Right atrium auricular region (tissue), 2 donors: ENCODE results near the gene SERPINE3. TPM values are rescaled to one million over a fixed set of nuclear protein-coding genes. Genes with fewer than 3 reads are reported as not detected.
A peak's percentile ranks its signal among the peaks of the same experiment; 100 is the strongest.

Experiments used
- DNase-seq: peaks from one replicate; pipeline ENCODE4 v3.0.0-alpha.2; 2019; ENCODE audit warnings: low spot score
- H3K27ac ChIP-seq, 2 donors: fragments of 200-600 bp; sonication (generic); 1 replicate in 1 of 2; 2 replicates in 1 of 2; pipeline ENCODE4 v1.5.1; 2016 to 2019
- H3K27me3 ChIP-seq, 2 donors: fragments of 200-600 bp; sonication (generic); one replicate each; pipeline versions ENCODE4 v1.5.1 to v1.6.0; 2017 to 2019
- H3K36me3 ChIP-seq: fragments of 200-600 bp; sonication (generic); one replicate; pipeline ENCODE4 v1.5.1; 2016
- H3K4me1 ChIP-seq, 2 donors: fragments of 200-600 bp; sonication (generic); one replicate each; pipeline versions ENCODE4 v1.5.1 to v1.6.0; 2017 to 2019
- H3K4me3 ChIP-seq, 2 donors: fragments of 200-600 bp; sonication (generic); 1 replicate in 1 of 2; 2 replicates in 1 of 2; pipeline ENCODE4 v1.5.1; 2017 to 2019; ENCODE audit warnings: mild to moderate bottlenecking in 1 of 2, moderate library complexity in 1 of 2
- H3K9me3 ChIP-seq, 2 donors: fragments of 200-600 bp; sonication (generic); one replicate each; pipeline ENCODE4 v1.5.1; 2019
- CTCF ChIP-seq, 2 donors: fragments of 200-600 bp; sonication (generic); IDR thresholded peaks; one replicate each; pipeline ENCODE4 v1.5.1; 2019; ENCODE audit warnings: antibody characterized with exemption in 2 of 2
- total RNA-seq, 2 donors: library from RNA; depleted of rRNA; stranded (reverse); fragments of >200 nt; gene quantifications; one replicate each; pipeline ENCODE4 v1.1.0, GENCODE V29; 2016

SERPINE3 gene
- total RNA-seq, 2 donors from 2014 or later: not detected

GRCh38 chr13:51323824-51324511 is 15.5 kb upstream of the SERPINE3 start:
- no peaks in the 10 kb centered on the region for H3K36me3 ChIP-seq
- H3K9me3 ChIP-seq: no peaks in the 10 kb centered on the region
- H3K27ac ChIP-seq: no peak overlapping the region
- DNase-seq: no peak
- no peaks in the 10 kb centered on the region for H3K27me3 ChIP-seq
- no peak for TF ChIP-seq CTCF (IDR thresholded peaks at IDR 0.05)
- H3K4me3 ChIP-seq: no peak overlapping the region
- no peaks in the 10 kb centered on the region for H3K4me1 ChIP-seq

- H3K36me3 ChIP-seq: no peaks in the 10 kb centered on the region
- no peaks in the 10 kb centered on the region for H3K4me1 ChIP-seq
- no peak for DNase-seq
- TF ChIP-seq CTCF (IDR thresholded peaks at IDR 0.05): no peak
- no peak overlapping the region for H3K27ac ChIP-seq
- H3K27me3 ChIP-seq: no peaks in the 10 kb centered on the region
- no peak overlapping the region for H3K4me3 ChIP-seq
- H3K9me3 ChIP-seq: no peaks in the 10 kb centered on the region
Observed at GRCh38 chr13:51324714-51325420, 14.6 kb upstream of the SERPINE3 start.

GRCh38 chr13:51325837-51326236 is 13.7 kb upstream of the SERPINE3 start:
- Histone ChIP-seq H3K4me3 (no peak overlapping the region), H3K27me3 (no peaks in the 10 kb centered on the region), H3K36me3 (no peaks in the 10 kb centered on the region), H3K9me3 (no peaks in the 10 kb centered on the region), H3K27ac (no peak overlapping the region), H3K4me1 (no peaks in the 10 kb centered on the region)
- TF ChIP-seq CTCF (IDR thresholded peaks at IDR 0.05): no peak
- DNase-seq: peak; percentile 28

- Histone ChIP-seq H3K27ac (no peak overlapping the region), H3K4me1 (no peaks in the 10 kb centered on the region), H3K9me3 (no peaks in the 10 kb centered on the region), H3K27me3 (no peaks in the 10 kb centered on the region), H3K4me3 (no peak overlapping the region), H3K36me3 (no peaks in the 10 kb centered on the region)
- TF ChIP-seq CTCF (IDR thresholded peaks at IDR 0.05): no peak
- no peak for DNase-seq
Observed at GRCh38 chr13:51326777-51327176, 12.7 kb upstream of the SERPINE3 start.

GRCh38 chr13:51327961-51328360 is 11.5 kb upstream of the SERPINE3 start:
- TF ChIP-seq CTCF (IDR thresholded peaks at IDR 0.05): no peak
- Histone ChIP-seq H3K27me3 (no peaks in the 10 kb centered on the region), H3K4me3 (no peak overlapping the region), H3K27ac (no peak overlapping the region), H3K36me3 (no peaks in the 10 kb centered on the region), H3K4me1 (no peaks in the 10 kb centered on the region), H3K9me3 (no peaks in the 10 kb centered on the region)
- DNase-seq: no peak
